Measurements from ENCODE around the gene CACNA1H. TPM values are rescaled to one million over a fixed set of nuclear protein-coding genes. Genes with fewer than 3 reads are reported as not detected.

The CACNA1H gene
- total RNA-seq, 1 donor from 2014 or later: 10.9 TPM

- DNase-seq (no peak), ATAC-seq (no peak)
- Histone ChIP-seq H3K9me3 (no peaks in the 10 kb centered on the region), H3K4me3 (no peak overlapping the region), H3K36me3 (no peaks in the 10 kb centered on the region), H3K27ac (no peak overlapping the region), H3K27me3 (no peaks in the 10 kb centered on the region), H3K4me1 (no peaks in the 10 kb centered on the region)
- intact Hi-C loops (cut with DNase I): no loop called here
- TF ChIP-seq CTCF (IDR thresholded peaks at IDR 0.05): no peak
These were observed 65.4 kb downstream of the CACNA1H start for GRCh38 chr16:1218061-1218929.

GRCh38 chr16:1218930-1219611, 66.2 kb downstream of the CACNA1H start:
- Histone ChIP-seq H3K36me3 (no peaks in the 10 kb centered on the region), H3K27ac (no peak overlapping the region), H3K4me3 (no peak overlapping the region), H3K9me3 (no peaks in the 10 kb centered on the region), H3K4me1 (no peaks in the 10 kb centered on the region), H3K27me3 (no peaks in the 10 kb centered on the region)
- intact Hi-C loops (cut with DNase I): no loop called here
- ATAC-seq (no peak), DNase-seq (no peak)
- TF ChIP-seq CTCF (IDR thresholded peaks at IDR 0.05): no peak

- Histone ChIP-seq H3K4me1 (no peaks in the 10 kb centered on the region), H3K9me3 (no peaks in the 10 kb centered on the region), H3K36me3 (no peaks in the 10 kb centered on the region), H3K27me3 (no peaks in the 10 kb centered on the region), H3K27ac (no peak overlapping the region), H3K4me3 (no peak overlapping the region)
- DNase-seq (no peak), ATAC-seq (no peak)
- TF ChIP-seq CTCF (IDR thresholded peaks at IDR 0.05): no peak
- intact Hi-C loops (cut with DNase I): no loop called here
These were observed 67.3 kb downstream of the CACNA1H start for GRCh38 chr16:1220098-1220728.

- H3K4me1 ChIP-seq: no peaks in the 10 kb centered on the region
- ATAC-seq: no peak
- no peak overlapping the region for H3K27ac ChIP-seq
- no peak overlapping the region for H3K4me3 ChIP-seq
- no peaks in the 10 kb centered on the region for H3K27me3 ChIP-seq
- DNase-seq: no peak
- no peaks in the 10 kb centered on the region for H3K9me3 ChIP-seq
- H3K36me3 ChIP-seq: no peaks in the 10 kb centered on the region
- intact Hi-C loops (cut with DNase I): no loop called here
- no peak for TF ChIP-seq CTCF (IDR thresholded peaks at IDR 0.05)
These were observed 68.1 kb downstream of the CACNA1H start for GRCh38 chr16:1220841-1221627.
